BE2C (cell line): ENCODE measurements around the gene PROCA1.

Experiments used
- DNase-seq: peaks from one replicate; pipeline ENCODE4 v3.0.0-alpha.2; 2020
- H3K27me3 ChIP-seq: fragments of 250-450 bp; sonication (Bioruptor Pico); 2 replicates; pipeline ENCODE4 v1.5.1; 2020; ENCODE audit warnings: mild to moderate bottlenecking
- H3K36me3 ChIP-seq: fragments of 250-450 bp; sonication (Bioruptor Pico); 2 replicates; pipeline ENCODE4 v1.5.1; 2020; ENCODE audit warnings: mild to moderate bottlenecking
- H3K4me1 ChIP-seq: fragments of 250-450 bp; sonication (Bioruptor Pico); 2 replicates; pipeline ENCODE4 v1.5.1; 2020
- H3K4me3 ChIP-seq: 2 replicates; pipeline ENCODE4 v1.5.1; 2011; ENCODE audit warnings: low read depth, low read length
- H3K9me3 ChIP-seq: fragments of 250-450 bp; sonication (Bioruptor Pico); 2 replicates; pipeline ENCODE4 v1.5.1; 2020
- CTCF ChIP-seq: IDR thresholded peaks from 2 replicates; pipeline ENCODE4 v1.5.1; 2012; ENCODE audit warnings: mild to moderate bottlenecking, low read depth, low read length

PROCA1 gene

GRCh38 chr17:28733346-28733745 lies 21.7 kb upstream of the PROCA1 start:
- Histone ChIP-seq H3K9me3 (no peaks in the 10 kb centered on the region), H3K4me1 (no peaks in the 10 kb centered on the region; the same call in 1 of the 2 replicates), H3K27me3 (no peaks in the 10 kb centered on the region), H3K4me3 (no peak overlapping the region), H3K36me3 (no peaks in the 10 kb centered on the region)
- TF ChIP-seq CTCF: no peak
- no peak for DNase-seq

GRCh38 chr17:28729950-28730330 lies 18.3 kb upstream of the PROCA1 start:
- H3K4me1 ChIP-seq: no peaks in the 10 kb centered on the region; the same call in 1 of the 2 replicates
- peaks cover 4% of the 10 kb centered on the region for H3K36me3 ChIP-seq
- H3K9me3 ChIP-seq: no peaks in the 10 kb centered on the region
- no peak for DNase-seq
- no peak for TF ChIP-seq CTCF
- H3K4me3 ChIP-seq: no peak overlapping the region
- no peaks in the 10 kb centered on the region for H3K27me3 ChIP-seq

- DNase-seq: peak; percentile 89
- Histone ChIP-seq H3K36me3 (peaks cover 16% of the 10 kb centered on the region), H3K4me1 (peaks cover 3% of the 10 kb centered on the region; the same call in 1 of the 2 replicates), H3K9me3 (no peaks in the 10 kb centered on the region), H3K27me3 (no peaks in the 10 kb centered on the region), H3K4me3 (peak within 1 kb of the TSS; percentile 67)
- no peak for TF ChIP-seq CTCF
Measured at GRCh38 chr17:28728364-28729200, 16.9 kb upstream of the PROCA1 start, which contains the start of gene NEK8. Gene NEK8, plus strand, starts transcription at chr17:28728788. Its CDS starts 26 bp downstream, at chr17:28728814.

GRCh38 chr17:28726627-28727491 lies 15.2 kb upstream of the PROCA1 start:
- Histone ChIP-seq H3K4me3 (peak overlapping the region; percentile 67), H3K4me1 (peaks cover 3% of the 10 kb centered on the region; the same call in 1 of the 2 replicates), H3K9me3 (no peaks in the 10 kb centered on the region), H3K36me3 (peaks cover 33% of the 10 kb centered on the region), H3K27me3 (no peaks in the 10 kb centered on the region)
- DNase-seq: peak; percentile 86
- TF ChIP-seq CTCF: peak; percentile 86

- Histone ChIP-seq H3K4me3 (peak within 1 kb of the TSS; percentile 67), H3K36me3 (peaks cover 39% of the 10 kb centered on the region), H3K27me3 (no peaks in the 10 kb centered on the region), H3K4me1 (peaks cover 3% of the 10 kb centered on the region; the same call in 1 of the 2 replicates), H3K9me3 (no peaks in the 10 kb centered on the region)
- TF ChIP-seq CTCF: no peak
- DNase-seq: peak; percentile 73
Measured at GRCh38 chr17:28726226-28726626, 14.5 kb upstream of the PROCA1 start, which contains the start of gene TLCD1. Gene TLCD1, minus strand, starts transcription at chr17:28726233. Its CDS starts 136 bp downstream, at chr17:28726097.
